PC-3 (cell line): ENCODE measurements around the gene ITGAV. TPM values are rescaled to one million over a fixed set of nuclear protein-coding genes. Genes with fewer than 3 reads are reported as not detected.

Experiments used
- ATAC-seq: fragments of 200-7000 bp; cut with Tn5 transposase; 2 replicates; pipeline ENCODE4 v1.9.1; 2020; ENCODE audit warnings: mild to moderate bottlenecking, moderate library complexity
- BruUV-seq: library from RNA; stranded (reverse); fragments of 400-500 nt; replicated peaks from 2 replicates; lab custom pipeline; 2021; lab: Mats Ljungman, UMichigan
- CTCF ChIA-PET: fragments of 300-600 bp; sonication (Branson Sonifier 250); formaldehyde crosslinking; loops from one replicate; lab custom pipeline; 2022; ENCODE audit warnings: antibody characterized with exemption; lab: Charles Lee
- POLR2A ChIA-PET: fragments of 300-600 bp; sonication (Branson Sonifier 250); formaldehyde crosslinking; loops from one replicate; lab custom pipeline; 2022; ENCODE audit warnings: antibody characterized with exemption; ENCODE audit not compliant: unreplicated experiment; lab: Charles Lee
- DNase-seq: peaks from one replicate; pipeline ENCODE4 v3.0.0-alpha.2; 2015
- H2AFZ ChIP-seq: fragments of 300-600 bp; sonication (generic); 2 replicates; pipeline ENCODE4 v1.6.0; 2016; ENCODE audit warnings: antibody characterized with exemption, low read length
- H3F3A ChIP-seq: fragments of 300-600 bp; sonication (generic); one replicate; pipeline ENCODE4 v1.6.0; 2017; ENCODE audit warnings: antibody characterized with exemption, low read length, control low read depth, mild to moderate bottlenecking; ENCODE audit not compliant: unreplicated experiment
- H3K27ac ChIP-seq: fragments of 300-600 bp; sonication (generic); 2 replicates; pipeline ENCODE4 v1.5.1; 2016; ENCODE audit warnings: mild to moderate bottlenecking, low read length
- H3K27me3 ChIP-seq: fragments of 300-600 bp; sonication (generic); 2 replicates; pipeline ENCODE4 v1.6.1; 2016; ENCODE audit warnings: low read length, mixed read lengths
- H3K36me3 ChIP-seq: fragments of 300-600 bp; sonication (generic); 2 replicates; pipeline ENCODE4 v1.6.1; 2016; ENCODE audit warnings: low read depth, mixed run types, low read length, mixed read lengths
- H3K4me1 ChIP-seq: fragments of 300-600 bp; sonication (generic); 2 replicates; pipeline ENCODE4 v1.5.1; 2016; ENCODE audit warnings: low read length; ENCODE audit not compliant: insufficient read depth
- H3K4me2 ChIP-seq: fragments of 300-600 bp; sonication (generic); 2 replicates; pipeline ENCODE4 v1.6.0; 2016; ENCODE audit warnings: low read length
- H3K4me3 ChIP-seq: fragments of 300-600 bp; sonication (generic); 2 replicates; pipeline ENCODE4 v1.5.1; 2016; ENCODE audit warnings: mild to moderate bottlenecking, low read length, mixed read lengths
- H3K79me2 ChIP-seq: fragments of 300-600 bp; sonication (generic); 2 replicates; pipeline ENCODE4 v1.6.1; 2017; ENCODE audit warnings: low read length, mixed read lengths
- H3K9ac ChIP-seq: fragments of 300-600 bp; sonication (generic); 2 replicates; pipeline ENCODE4 v1.6.0; 2016; ENCODE audit warnings: mild to moderate bottlenecking, low read length
- H3K9me2 ChIP-seq: fragments of 300-600 bp; sonication (generic); replicated peaks from 2 replicates; pipeline ENCODE4 v1.6.1; 2016; ENCODE audit warnings: mixed run types, low read length, mixed read lengths
- H3K9me3 ChIP-seq: fragments of 300-600 bp; sonication (generic); 2 replicates; pipeline ENCODE4 v1.6.1; 2016; ENCODE audit warnings: low read length, mixed read lengths
- H4K20me1 ChIP-seq: fragments of 300-600 bp; sonication (generic); 2 replicates; pipeline ENCODE4 v1.6.1; 2016; ENCODE audit warnings: low read length, mixed read lengths
- EZH2 ChIP-seq: fragments of 300-600 bp; sonication (generic); IDR thresholded peaks from one replicate; pipeline ENCODE4 v1.6.1; 2017; ENCODE audit warnings: antibody characterized with exemption, mild to moderate bottlenecking, low read length; ENCODE audit not compliant: unreplicated experiment
- EZH2phosphoT487 ChIP-seq: fragments of 300-600 bp; sonication (generic); IDR thresholded peaks from 2 replicates; pipeline ENCODE4 v1.6.1; 2018; ENCODE audit warnings: mild to moderate bottlenecking, antibody characterized with exemption, low read length, borderline replicate concordance
- intact Hi-C: fragments of 100-400 bp; cut with micrococcal nuclease; formaldehyde crosslinking; loops from 2 replicates; pipeline ENCODE4 v1.9.0; 2023
- total RNA-seq: library from RNA; depleted of rRNA; stranded (reverse); fragments of >200 nt; gene quantifications from 2 replicates; pipeline ENCODE4 v1.2.3, GENCODE V29; 2014
- TF ChIP-seq, protein P1 (sequence below): fragments of 300-600 bp; sonication (generic); conservative IDR thresholded peaks from 2 replicates; pipeline ENCODE4 v1.5.1; 2017; ENCODE audit warnings: antibody characterized with exemption, low read depth, mild to moderate bottlenecking, low read length

The ITGAV gene
- total RNA-seq, 1 experiment from 2014 or later: 23.5 TPM

- ChIA-PET CTCF (no interaction called here), POLR2A (no interaction called here)
- intact Hi-C loops: no loop called here
- Histone ChIP-seq H3K36me3 (no peaks in the 10 kb centered on the region), H3K4me3 (no peak overlapping the region), H3K27me3 (no peaks in the 10 kb centered on the region), H3F3A (no peaks in the 10 kb centered on the region), H3K9me3 (no peaks in the 10 kb centered on the region), H3K27ac (no peak overlapping the region), H3K79me2 (peaks cover 33% of the 10 kb centered on the region), H3K9me2 (no peaks in the 10 kb centered on the region), H3K4me1 (peaks cover 23% of the 10 kb centered on the region), H4K20me1 (no peaks in the 10 kb centered on the region; the same call in 1 of the 2 replicates), H3K9ac (no peak overlapping the region), H3K4me2 (0 out of 2 replicates have a peak overlapping the region, but pooled peaks have one; percentile 91), H2AFZ (no peak overlapping the region)
- TF ChIP-seq EZH2: no peak
- TF ChIP-seq EZH2phosphoT487: no peak
- TF ChIP-seq, protein P1, sequence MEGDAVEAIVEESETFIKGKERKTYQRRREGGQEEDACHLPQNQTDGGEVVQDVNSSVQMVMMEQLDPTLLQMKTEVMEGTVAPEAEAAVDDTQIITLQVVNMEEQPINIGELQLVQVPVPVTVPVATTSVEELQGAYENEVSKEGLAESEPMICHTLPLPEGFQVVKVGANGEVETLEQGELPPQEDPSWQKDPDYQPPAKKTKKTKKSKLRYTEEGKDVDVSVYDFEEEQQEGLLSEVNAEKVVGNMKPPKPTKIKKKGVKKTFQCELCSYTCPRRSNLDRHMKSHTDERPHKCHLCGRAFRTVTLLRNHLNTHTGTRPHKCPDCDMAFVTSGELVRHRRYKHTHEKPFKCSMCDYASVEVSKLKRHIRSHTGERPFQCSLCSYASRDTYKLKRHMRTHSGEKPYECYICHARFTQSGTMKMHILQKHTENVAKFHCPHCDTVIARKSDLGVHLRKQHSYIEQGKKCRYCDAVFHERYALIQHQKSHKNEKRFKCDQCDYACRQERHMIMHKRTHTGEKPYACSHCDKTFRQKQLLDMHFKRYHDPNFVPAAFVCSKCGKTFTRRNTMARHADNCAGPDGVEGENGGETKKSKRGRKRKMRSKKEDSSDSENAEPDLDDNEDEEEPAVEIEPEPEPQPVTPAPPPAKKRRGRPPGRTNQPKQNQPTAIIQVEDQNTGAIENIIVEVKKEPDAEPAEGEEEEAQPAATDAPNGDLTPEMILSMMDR: no peak
- DNase-seq (no peak), ATAC-seq (no peak)
- BruUV-seq: no TSS peak
These were observed 1.4 kb upstream of the ITGAV start for GRCh38 chr2:186588421-186588820.

GRCh38 chr2:186588940-186589611, 780 bp upstream of the ITGAV start:
- H3K4me2 ChIP-seq: peak overlapping the region; percentile 91
- POLR2A ChIA-PET: interaction anchor here (0.6 to 1.2 kb wide), 8 partner anchors 13 to 993 kb away, joined by 3 to 8 read pairs (median 4); no protein-coding TSS in a partner anchor
- peak overlapping the region; percentile 90 for H2AFZ ChIP-seq
- ATAC-seq: no peak
- H3K79me2 ChIP-seq: peaks cover 39% of the 10 kb centered on the region
- no peaks in the 10 kb centered on the region for H3F3A ChIP-seq
- intact Hi-C loops: no loop called here
- H3K4me3 ChIP-seq: peak overlapping the region; percentile 80
- TSS peak; percentile 73 for BruUV-seq
- H3K9me3 ChIP-seq: no peaks in the 10 kb centered on the region
- H3K9ac ChIP-seq: peak overlapping the region; percentile 80
- peak overlapping the region; percentile 62 for H3K27ac ChIP-seq
- no peaks in the 10 kb centered on the region for H3K27me3 ChIP-seq
- H3K4me1 ChIP-seq: peaks cover 22% of the 10 kb centered on the region
- no peaks in the 10 kb centered on the region for H3K9me2 ChIP-seq
- H4K20me1 ChIP-seq: no peaks in the 10 kb centered on the region; the same call in 1 of the 2 replicates
- DNase-seq: no peak
- CTCF ChIA-PET: interaction anchor here (0.6 to 1.2 kb wide), 2 partner anchors 51 to 192 kb away, joined by 3 to 4 read pairs; no protein-coding TSS in a partner anchor
- no peak for TF ChIP-seq EZH2
- no peak for TF ChIP-seq EZH2phosphoT487
- TF ChIP-seq, protein P1: no peak
- H3K36me3 ChIP-seq: no peaks in the 10 kb centered on the region

DNA sequence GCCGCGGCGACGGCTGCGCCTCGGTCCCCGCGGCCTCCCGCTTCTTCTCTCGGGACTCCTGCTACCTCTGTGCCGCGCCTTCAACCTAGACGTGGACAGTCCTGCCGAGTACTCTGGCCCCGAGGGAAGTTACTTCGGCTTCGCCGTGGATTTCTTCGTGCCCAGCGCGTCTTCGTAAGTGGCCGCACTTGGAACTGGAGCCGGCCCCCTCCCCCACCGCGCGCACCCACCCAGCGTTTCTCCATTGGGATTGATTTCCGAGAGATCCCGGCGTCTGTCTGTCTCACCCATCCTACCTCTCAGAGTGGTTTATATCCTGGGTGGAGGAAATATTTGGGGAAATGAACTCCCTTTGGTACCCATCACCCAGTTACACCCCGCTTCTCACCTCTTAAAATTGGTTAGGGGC, 498 bp downstream of the ITGAV start:
- Histone ChIP-seq H3K9ac (peak overlapping the region; percentile 80), H3K4me3 (peak overlapping the region; percentile 80), H3K27ac (peak overlapping the region; percentile 62), H3K9me2 (no peaks in the 10 kb centered on the region), H3K9me3 (no peaks in the 10 kb centered on the region), H4K20me1 (no peaks in the 10 kb centered on the region; the same call in 1 of the 2 replicates), H3K27me3 (no peaks in the 10 kb centered on the region), H3K79me2 (peaks cover 52% of the 10 kb centered on the region), H3K4me1 (peaks cover 32% of the 10 kb centered on the region), H3F3A (no peaks in the 10 kb centered on the region), H3K4me2 (peak overlapping the region; percentile 91), H3K36me3 (no peaks in the 10 kb centered on the region), H2AFZ (peak overlapping the region; percentile 90)
- POLR2A ChIA-PET: interaction anchor here (0.6 to 1.2 kb wide), 2 partner anchors 46 to 47 kb away, joined by 6 to 12 read pairs; no protein-coding TSS in a partner anchor
- CTCF ChIA-PET: no interaction called here
- intact Hi-C loops: loop anchor here (5.0 kb wide), 3 partner anchors 73 to 103 kb away; partner anchors contain the start of gene ZC3H15
- BruUV-seq: no TSS peak
- no peak for TF ChIP-seq EZH2
- TF ChIP-seq, protein P1: no peak
- TF ChIP-seq EZH2phosphoT487: no peak
- peak; percentile 14 for ATAC-seq
- no peak for DNase-seq
